GM12872 (cell line): Measurements from ENCODE around the gene CRADD.

ENCODE experiments used
- CTCF ChIP-seq: IDR thresholded peaks from 3 replicates; pipeline ENCODE4 v1.5.1; 2011; ENCODE audit warnings: low read depth, mild to moderate bottlenecking, low read length, moderate library complexity; ENCODE audit not compliant: insufficient read depth

Gene CRADD

GRCh38 chr12:93902736-93903562 is 225.8 kb downstream of the CRADD start:
- TF ChIP-seq CTCF: no peak

DNA sequence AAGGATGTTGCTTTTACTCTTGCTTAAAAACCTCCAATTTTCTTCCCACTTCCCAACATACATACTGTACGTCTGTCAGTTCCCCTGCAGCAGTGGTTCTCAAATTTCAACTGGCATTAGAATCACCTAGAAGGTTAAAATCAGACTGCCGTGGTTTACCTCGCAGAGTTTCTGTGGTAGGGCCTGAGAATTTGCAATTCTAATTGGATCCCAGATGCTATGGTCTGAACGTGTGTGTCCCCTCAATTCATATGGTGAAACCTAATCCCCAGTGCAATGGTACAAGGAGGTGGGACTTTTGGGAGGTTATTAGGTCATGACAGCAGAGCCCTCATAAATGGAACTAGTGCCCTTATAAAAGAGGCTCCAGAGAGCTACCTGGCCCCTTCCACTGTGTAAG is 226.9 kb downstream of the CRADD start:
- TF ChIP-seq CTCF: no peak

DNA sequence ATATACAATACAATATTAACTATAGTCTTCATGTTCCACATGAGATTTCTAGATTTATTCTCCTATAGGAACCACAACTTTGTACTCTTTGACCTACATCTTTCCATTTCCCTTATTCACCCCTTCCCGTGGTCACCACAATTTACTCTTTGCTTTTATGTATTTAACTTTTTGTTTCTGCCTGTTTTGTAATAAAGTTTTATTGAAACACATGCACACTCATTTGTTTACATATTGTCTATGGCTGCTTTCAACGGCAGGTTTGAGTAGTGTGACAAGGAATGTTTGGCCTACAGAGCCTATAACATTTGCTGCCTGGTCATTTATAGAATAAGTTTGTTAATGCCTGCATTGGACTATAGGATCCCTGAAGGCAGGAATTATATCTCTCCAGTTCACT is 231.1 kb downstream of the CRADD start:
- TF ChIP-seq CTCF: no peak

DNA sequence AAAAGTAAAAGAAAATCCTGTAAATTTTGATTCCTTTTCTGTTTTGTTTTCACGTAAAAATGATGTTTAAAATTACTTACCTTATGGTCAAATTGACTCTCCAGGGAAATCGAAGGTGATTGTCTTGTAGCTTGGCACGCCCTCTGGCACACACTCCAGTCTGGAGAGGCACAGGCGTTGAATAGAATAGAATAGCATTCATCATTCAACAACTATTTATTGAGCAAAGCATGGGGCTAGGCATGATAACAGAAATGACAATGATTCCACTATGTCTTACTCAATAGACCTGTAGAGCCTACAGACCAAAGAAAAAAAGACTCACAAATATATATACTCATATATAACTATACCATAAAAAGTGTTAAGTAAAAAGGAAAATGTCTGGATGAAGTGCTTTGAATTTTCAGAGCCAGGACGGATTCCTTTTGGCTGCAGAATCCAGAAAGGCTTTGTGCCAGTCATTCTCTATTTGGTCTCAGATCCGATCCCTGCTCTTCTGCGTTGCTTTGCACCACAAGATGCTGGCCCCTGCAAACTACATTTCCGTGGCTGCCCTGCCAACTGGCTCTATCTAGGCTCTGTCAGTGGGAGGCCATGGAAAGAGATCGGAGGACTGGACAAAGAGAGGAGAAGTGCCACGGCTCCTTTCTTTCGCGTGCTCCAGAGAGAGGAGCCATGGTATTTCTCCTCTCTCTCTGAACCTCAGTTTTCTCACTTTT is 231.8 kb downstream of the CRADD start:
- no peak for TF ChIP-seq CTCF

DNA sequence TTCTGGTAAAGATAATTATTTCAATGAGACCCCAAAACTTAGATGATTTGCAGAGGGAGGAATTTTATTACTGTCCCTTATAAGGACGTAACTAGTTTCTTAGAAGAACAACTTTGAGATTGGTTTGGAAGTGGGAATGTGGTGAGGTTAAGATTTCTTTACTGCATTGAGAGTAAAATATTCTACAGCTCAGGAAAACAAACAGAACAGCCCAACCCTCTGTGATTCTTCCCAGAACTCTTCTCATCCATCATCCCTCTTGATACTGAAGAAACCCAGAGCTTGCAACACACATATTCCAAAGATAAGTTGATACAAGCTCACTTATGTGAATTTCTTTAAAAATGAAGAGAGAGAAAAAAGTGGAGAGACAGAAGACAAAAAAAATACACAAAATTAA is 234.2 kb downstream of the CRADD start:
- TF ChIP-seq CTCF: no peak

- no peak for TF ChIP-seq CTCF
Measured at GRCh38 chr12:93912086-93912733, 235.0 kb downstream of the CRADD start.

GRCh38 chr12:93913845-93914244 is 236.7 kb downstream of the CRADD start:
- no peak for TF ChIP-seq CTCF
